ENCODE data around the gene C1orf167. TPM values are rescaled to one million over a fixed set of nuclear protein-coding genes. Genes with fewer than 3 reads are reported as not detected.

The C1orf167 gene
- total and polyA plus RNA-seq, 2 of the 8 experiments (the other 6 are each of a cell fraction or from before 2014, with no cell fraction given): 0.70 to 1.3 TPM

- TF ChIP-seq POLR2AphosphoS5 (IDR thresholded peaks at IDR 0.05; ENCODE audit: low read depth, low read length): no peak
- peak; percentile 91 for TF ChIP-seq FOSL1 (IDR thresholded peaks at IDR 0.05; ENCODE audit: insufficient read depth, low read depth, low read length)
- TF ChIP-seq EP300 (IDR thresholded peaks at IDR 0.05; ENCODE audit: borderline replicate concordance in 1 of 2, low read depth in 2 of 2, low read length in 2 of 2): 0 out of 3 replicates have a peak, but pooled peaks of 1 of the 2 experiments have one; percentile 32
- no peak for TF ChIP-seq CHD7 (IDR thresholded peaks at IDR 0.05; ENCODE audit: insufficient replicate concordance, low read length)
- TF ChIP-seq BCL11A (IDR thresholded peaks at IDR 0.05; ENCODE audit: low read depth in 2 of 2, low read length in 2 of 2): no peak
- TF ChIP-seq SIN3A (conservative IDR thresholded peaks at IDR 0.05 in 1 of 2, IDR thresholded peaks at IDR 0.05 in 1 of 2; ENCODE audit: low read depth in 1 of 2, low read length in 2 of 2): peak in 1 of 2 experiments; percentile 52; a peak in 2 of 4 replicates
- TF ChIP-seq SP1 (IDR thresholded peaks at IDR 0.05; ENCODE audit: low read depth, low read length): no peak
- peak; percentile 49; the same call in 1 of the 2 replicates for TF ChIP-seq TAF1 (IDR thresholded peaks at IDR 0.05; ENCODE audit: low read depth, low read length)
- TF ChIP-seq SUZ12 (IDR thresholded peaks at IDR 0.05; ENCODE audit: low read length): no peak
- no peak for TF ChIP-seq CEBPB (IDR thresholded peaks at IDR 0.05; ENCODE audit: low read depth, low read length)
Measured at GRCh38 chr1:11784993-11785769, 23.2 kb downstream of the C1orf167 start (continued).
